KMS-11 (cell line): Measurements from ENCODE around the gene CMSS1.

Source experiments
- H2AFZ ChIP-seq: fragments of 200-600 bp; sonication (generic); 2 replicates; pipeline ENCODE4 v1.6.1; 2016; ENCODE audit warnings: antibody characterized with exemption, mixed run types, low read depth
- H3K27ac ChIP-seq: fragments of 200-600 bp; sonication (generic); 2 replicates; pipeline ENCODE4 v1.6.1; 2016; ENCODE audit warnings: mild to moderate bottlenecking, mixed run types
- H3K27me3 ChIP-seq: fragments of 200-600 bp; sonication (generic); 2 replicates; pipeline ENCODE4 v1.6.1; 2017; ENCODE audit warnings: mild to moderate bottlenecking, low read depth, mixed run types, moderate library complexity; ENCODE audit not compliant: insufficient read depth
- H3K36me3 ChIP-seq: fragments of 200-600 bp; sonication (generic); 2 replicates; pipeline ENCODE4 v1.6.1; 2017; ENCODE audit warnings: mild to moderate bottlenecking, mixed run types; ENCODE audit not compliant: insufficient read depth
- H3K4me1 ChIP-seq: fragments of 200-600 bp; sonication (generic); 2 replicates; pipeline ENCODE4 v1.6.1; 2016; ENCODE audit warnings: mild to moderate bottlenecking, low read depth, mixed run types; ENCODE audit not compliant: poor library complexity, severe bottlenecking
- H3K4me2 ChIP-seq: fragments of 200-600 bp; sonication (generic); 2 replicates; pipeline ENCODE4 v1.7.0; 2016; ENCODE audit warnings: mild to moderate bottlenecking, mixed run types
- H3K4me3 ChIP-seq: fragments of 200-600 bp; sonication (generic); IDR thresholded peaks from 2 replicates; pipeline ENCODE4 v1.6.1; 2017; ENCODE audit warnings: low read depth, low read length, mixed read lengths; ENCODE audit not compliant: insufficient read depth
- H3K79me2 ChIP-seq: fragments of 200-600 bp; sonication (generic); 2 replicates; pipeline ENCODE4 v1.6.1; 2016; ENCODE audit warnings: low read depth, mixed run types; ENCODE audit not compliant: insufficient read depth
- H3K9ac ChIP-seq: fragments of 200-600 bp; sonication (generic); 2 replicates; pipeline ENCODE4 v1.6.1; 2016; ENCODE audit warnings: mild to moderate bottlenecking, mixed run types
- H4K20me1 ChIP-seq: fragments of 200-600 bp; sonication (generic); 2 replicates; pipeline ENCODE4 v1.6.1; 2016; ENCODE audit warnings: mild to moderate bottlenecking, mixed run types; ENCODE audit not compliant: insufficient read depth
- CTCF ChIP-seq: fragments of 200-600 bp; sonication (generic); conservative IDR thresholded peaks from 2 replicates; pipeline ENCODE4 v1.6.1; 2017; ENCODE audit warnings: low read depth, mild to moderate bottlenecking, antibody characterized with exemption, low read length, moderate library complexity, mixed read lengths

CMSS1 gene

DNA sequence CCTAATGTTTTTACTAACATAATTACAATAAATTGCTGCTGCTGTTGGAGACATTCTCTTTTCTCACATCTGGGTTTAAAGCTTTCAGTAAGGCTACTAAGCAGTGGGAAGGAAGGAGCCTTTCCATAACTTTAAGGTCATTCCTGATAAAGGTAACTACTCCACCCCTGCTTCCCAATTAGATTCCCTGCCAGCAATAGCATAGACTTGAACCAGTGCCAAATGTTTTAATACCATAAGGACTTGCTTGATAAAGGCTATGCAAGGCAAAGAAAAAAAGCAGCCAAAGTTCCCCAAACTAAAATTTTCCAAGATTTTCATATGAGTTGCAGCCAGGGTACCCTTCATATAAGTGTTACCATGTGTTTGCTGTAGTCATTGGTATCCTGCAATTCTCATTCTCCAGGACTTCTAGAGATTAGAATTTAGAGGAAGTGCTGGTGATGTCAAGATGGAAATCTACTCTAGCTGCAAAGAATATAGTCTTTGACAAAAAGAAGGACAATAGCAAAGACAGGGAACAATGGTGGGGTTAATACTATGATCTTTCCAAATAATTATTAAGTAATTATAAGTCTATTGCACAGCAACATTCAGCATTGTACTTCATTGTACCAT, 190.5 kb downstream of the CMSS1 start:
- no peak overlapping the region for H2AFZ ChIP-seq
- H3K9ac ChIP-seq, result no peak overlapping the region
- H3K4me2 ChIP-seq, result no peak overlapping the region
- H3K27me3 ChIP-seq, result no peaks in the 10 kb centered on the region
- H3K4me3 ChIP-seq, result no peak overlapping the region
- H3K27ac ChIP-seq, result no peak overlapping the region
- TF ChIP-seq CTCF, result no peak
- no peaks in the 10 kb centered on the region for H4K20me1 ChIP-seq
- no peaks in the 10 kb centered on the region for H3K36me3 ChIP-seq
- no peaks in the 10 kb centered on the region for H3K79me2 ChIP-seq
- peaks cover 12% of the 10 kb centered on the region for H3K4me1 ChIP-seq

- Histone ChIP-seq H3K4me3 (no peak overlapping the region), H3K36me3 (no peaks in the 10 kb centered on the region), H3K4me1 (peaks cover 12% of the 10 kb centered on the region), H4K20me1 (no peaks in the 10 kb centered on the region), H2AFZ (no peak overlapping the region), H3K27me3 (no peaks in the 10 kb centered on the region), H3K79me2 (no peaks in the 10 kb centered on the region), H3K27ac (no peak overlapping the region), H3K9ac (no peak overlapping the region), H3K4me2 (no peak overlapping the region; the same call in 1 of the 2 replicates)
- no peak for TF ChIP-seq CTCF
Observed at GRCh38 chr3:100009276-100010086, 191.8 kb downstream of the CMSS1 start.

GRCh38 chr3:100010087-100010417, 192.4 kb downstream of the CMSS1 start:
- Histone ChIP-seq H3K4me2 (no peak overlapping the region; the same call in 1 of the 2 replicates), H3K4me1 (peaks cover 12% of the 10 kb centered on the region), H3K4me3 (no peak overlapping the region), H4K20me1 (no peaks in the 10 kb centered on the region), H3K79me2 (no peaks in the 10 kb centered on the region), H3K27ac (no peak overlapping the region), H3K9ac (no peak overlapping the region), H3K36me3 (no peaks in the 10 kb centered on the region), H3K27me3 (no peaks in the 10 kb centered on the region), H2AFZ (no peak overlapping the region)
- no peak for TF ChIP-seq CTCF

DNA sequence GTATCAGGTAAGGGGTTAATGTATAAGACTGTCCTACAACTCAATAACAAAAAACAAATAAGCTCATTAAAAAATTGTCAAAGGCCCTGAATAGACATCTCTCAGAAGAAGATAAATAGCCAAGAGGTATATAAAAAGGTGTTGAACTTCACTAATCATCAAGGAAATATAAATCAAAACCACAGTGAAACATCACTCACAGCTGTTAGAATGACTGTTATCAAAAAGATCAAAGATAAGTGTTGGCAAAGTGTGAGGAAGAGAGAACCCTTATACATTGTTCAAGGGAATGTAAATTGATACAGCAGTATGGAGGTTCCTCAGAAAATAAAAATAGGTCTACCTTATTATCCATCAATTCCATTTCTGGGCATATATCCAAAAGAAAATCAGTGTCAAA, 201.1 kb downstream of the CMSS1 start:
- Histone ChIP-seq H3K4me2 (no peak overlapping the region), H3K27ac (no peak overlapping the region), H3K4me3 (no peak overlapping the region), H4K20me1 (no peaks in the 10 kb centered on the region), H3K36me3 (no peaks in the 10 kb centered on the region), H3K79me2 (no peaks in the 10 kb centered on the region), H3K4me1 (no peaks in the 10 kb centered on the region), H3K9ac (no peak overlapping the region), H3K27me3 (no peaks in the 10 kb centered on the region), H2AFZ (no peak overlapping the region)
- TF ChIP-seq CTCF, result no peak
